ENCODE data around the gene HIVEP3.

- TF ChIP-seq POLR2A (IDR thresholded peaks at IDR 0.05) (peak in 1 of 2 donors; percentile 24), CTCF (IDR thresholded peaks at IDR 0.05) (no peak)
Observed at GRCh38 chr1:41662061-41662764, 256.5 kb downstream of the HIVEP3 start.
